ENCODE data around the gene SKOR1.

SKOR1 gene

GRCh38 chr15:67801926-67802914, 23.1 kb upstream of the SKOR1 start:
- no peak overlapping the region for H3K14ac ChIP-seq (ENCODE audit: low read length)
- no peak overlapping the region for H3K27ac ChIP-seq (replicated peaks; ENCODE audit: low read length)
- peak overlapping the region; percentile 11 for H3K18ac ChIP-seq (ENCODE audit: low read length)
- DNase-seq (ENCODE audit: low spot score), result no peak
- H3K9ac ChIP-seq (ENCODE audit: low read depth, low read length, poor library complexity), result peak overlapping the region; percentile 24
- H3K4me1 ChIP-seq (ENCODE audit: control insufficient read depth in 2 of 2, insufficient read depth in 1 of 2, low read depth in 1 of 2, low read length in 2 of 2), result peaks cover 22 to 29% of the 10 kb centered on the region in 2 donors
- no peak overlapping the region for H2BK120ac ChIP-seq (ENCODE audit: low read depth, low read length)
- no peaks in the 10 kb centered on the region for H3K36me3 ChIP-seq (replicated peaks in 1 of 2; ENCODE audit: control insufficient read depth in 2 of 2, insufficient read depth in 2 of 2, low read length in 2 of 2)
- no peak overlapping the region for H3K23ac ChIP-seq (ENCODE audit: low read depth, low read length, poor library complexity)
- no peaks in the 10 kb centered on the region for H3K79me1 ChIP-seq (ENCODE audit: low read depth, low read length)
- H2AFZ ChIP-seq (ENCODE audit: low read length), result no peak overlapping the region
- no peaks in the 10 kb centered on the region for H3K27me3 ChIP-seq (ENCODE audit: control insufficient read depth in 3 of 3, insufficient read depth in 3 of 3, low read depth in 1 of 3, low read length in 3 of 3)
- H3K4me3 ChIP-seq (ENCODE audit: low read length in 2 of 2), result no peak overlapping the region
- H3K4me2 ChIP-seq (ENCODE audit: insufficient read depth, low read length, poor library complexity, severe bottlenecking), result no peak overlapping the region
- no peak overlapping the region for H3K4ac ChIP-seq (ENCODE audit: low read length)
- no peak overlapping the region for H2AK5ac ChIP-seq (ENCODE audit: low read depth, low read length)
- no peak overlapping the region for H2BK12ac ChIP-seq (ENCODE audit: low read length)
- H2BK15ac ChIP-seq (ENCODE audit: low read length), result no peak overlapping the region
- no peaks in the 10 kb centered on the region for H3K9me3 ChIP-seq (replicated peaks in 1 of 2; ENCODE audit: control insufficient read depth in 2 of 2, insufficient read depth in 1 of 2, low read depth in 1 of 2, low read length in 2 of 2)
- H4K91ac ChIP-seq (ENCODE audit: low read depth, low read length, poor library complexity), result no peak overlapping the region
- H2BK5ac ChIP-seq (ENCODE audit: low read length), result no peak overlapping the region
- no peak overlapping the region for H4K8ac ChIP-seq (ENCODE audit: low read depth, low read length)
- whole genome bisulfite sequencing, 2 donors (ENCODE audit: extremely low coverage in 2 of 2, insufficient read length in 2 of 2, insufficient replicate concordance in 1 of 2), result no CpG with 5 or more reads among the region's 19 CpGs

GRCh38 chr15:67803299-67803698, 22.0 kb upstream of the SKOR1 start:
- no peak overlapping the region for H2AFZ ChIP-seq (ENCODE audit: low read length)
- H3K79me1 ChIP-seq (ENCODE audit: low read depth, low read length), result no peaks in the 10 kb centered on the region
- no peak overlapping the region for H2BK120ac ChIP-seq (ENCODE audit: low read depth, low read length)
- no peak overlapping the region for H3K4ac ChIP-seq (ENCODE audit: low read length)
- no peak overlapping the region for H3K23ac ChIP-seq (ENCODE audit: low read depth, low read length, poor library complexity)
- no peaks in the 10 kb centered on the region for H3K36me3 ChIP-seq (replicated peaks in 1 of 2; ENCODE audit: control insufficient read depth in 2 of 2, insufficient read depth in 2 of 2, low read length in 2 of 2)
- H4K8ac ChIP-seq (ENCODE audit: low read depth, low read length), result no peak overlapping the region
- H2BK15ac ChIP-seq (ENCODE audit: low read length), result no peak overlapping the region
- H3K9me3 ChIP-seq (replicated peaks in 1 of 2; ENCODE audit: control insufficient read depth in 2 of 2, insufficient read depth in 1 of 2, low read depth in 1 of 2, low read length in 2 of 2), result no peaks in the 10 kb centered on the region
- H3K27ac ChIP-seq (replicated peaks; ENCODE audit: low read length), result no peak overlapping the region
- no peak overlapping the region for H4K91ac ChIP-seq (ENCODE audit: low read depth, low read length, poor library complexity)
- H3K4me2 ChIP-seq (ENCODE audit: insufficient read depth, low read length, poor library complexity, severe bottlenecking), result no peak overlapping the region
- no peaks in the 10 kb centered on the region for H3K27me3 ChIP-seq (ENCODE audit: control insufficient read depth in 3 of 3, insufficient read depth in 3 of 3, low read depth in 1 of 3, low read length in 3 of 3)
- no CpG with 5 or more reads among the region's 3 CpGs for WGBS, 2 donors (ENCODE audit: extremely low coverage in 2 of 2, insufficient read length in 2 of 2, insufficient replicate concordance in 1 of 2)
- peak overlapping the region; percentile 24 for H3K18ac ChIP-seq (ENCODE audit: low read length)
- DNase-seq (ENCODE audit: low spot score), result no peak
- H3K4me3 ChIP-seq (ENCODE audit: low read length in 2 of 2), result no peak overlapping the region
- no peak overlapping the region for H3K14ac ChIP-seq (ENCODE audit: low read length)
- peaks cover 22 to 29% of the 10 kb centered on the region in 2 donors for H3K4me1 ChIP-seq (ENCODE audit: control insufficient read depth in 2 of 2, insufficient read depth in 1 of 2, low read depth in 1 of 2, low read length in 2 of 2)
- H2BK12ac ChIP-seq (ENCODE audit: low read length), result no peak overlapping the region
- no peak overlapping the region for H3K9ac ChIP-seq (ENCODE audit: low read depth, low read length, poor library complexity)
- H2BK5ac ChIP-seq (ENCODE audit: low read length), result no peak overlapping the region
- H2AK5ac ChIP-seq (ENCODE audit: low read depth, low read length), result peak overlapping the region; percentile 58

DNA sequence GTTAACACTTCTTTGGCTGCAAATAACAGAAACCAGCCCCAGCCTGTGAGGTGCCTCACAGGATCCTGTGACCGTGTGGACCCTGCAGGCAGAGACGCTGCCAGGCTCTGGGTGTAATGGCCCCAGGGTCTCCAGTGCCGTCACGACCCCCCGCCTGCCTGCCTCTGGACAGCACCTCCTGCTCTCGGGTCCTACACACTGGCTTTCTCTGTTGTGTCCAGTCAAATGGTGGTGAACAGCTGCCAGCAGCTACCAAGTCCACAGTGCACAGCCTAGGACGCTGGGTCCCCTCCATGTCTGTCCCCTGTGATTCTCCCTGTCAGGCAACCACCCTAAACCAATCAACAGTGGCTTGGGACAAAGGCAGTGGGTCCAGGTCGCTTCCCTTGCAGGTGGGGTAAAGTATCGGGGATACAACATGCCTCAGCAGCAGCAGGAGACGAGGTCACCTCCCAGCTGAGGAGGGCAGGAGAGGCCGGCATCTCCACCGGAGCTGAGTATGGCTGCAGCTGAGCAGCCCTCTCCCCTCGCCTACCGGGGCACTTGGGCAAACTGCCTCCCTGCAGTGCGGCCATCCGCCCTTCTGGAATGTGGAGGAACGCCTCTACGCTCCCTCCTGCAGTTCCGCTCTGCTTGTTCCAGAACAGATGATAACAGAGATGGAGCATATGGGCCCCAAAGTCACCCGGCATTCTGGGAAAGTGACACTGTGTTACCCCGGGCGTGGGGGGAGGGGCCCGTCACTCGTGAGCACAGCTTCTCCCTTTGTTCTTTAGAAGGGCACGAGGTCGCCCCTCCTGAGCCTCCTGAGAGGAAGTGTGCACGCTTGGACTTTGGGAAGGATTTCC, 21.1 kb upstream of the SKOR1 start:
- H3K36me3 ChIP-seq (replicated peaks in 1 of 2; ENCODE audit: control insufficient read depth in 2 of 2, insufficient read depth in 2 of 2, low read length in 2 of 2), result no peaks in the 10 kb centered on the region
- H3K79me1 ChIP-seq (ENCODE audit: low read depth, low read length), result no peaks in the 10 kb centered on the region
- peak overlapping the region; percentile 88 for H3K18ac ChIP-seq (ENCODE audit: low read length)
- H3K27ac ChIP-seq (replicated peaks; ENCODE audit: low read length), result no peak overlapping the region
- H3K23ac ChIP-seq (ENCODE audit: low read depth, low read length, poor library complexity), result no peak overlapping the region
- peak overlapping the region; percentile 34 for H2BK15ac ChIP-seq (ENCODE audit: low read length)
- H2BK12ac ChIP-seq (ENCODE audit: low read length), result peak overlapping the region; percentile 11
- H3K4ac ChIP-seq (ENCODE audit: low read length), result no peak overlapping the region
- no peaks in the 10 kb centered on the region for H3K27me3 ChIP-seq (ENCODE audit: control insufficient read depth in 3 of 3, insufficient read depth in 3 of 3, low read depth in 1 of 3, low read length in 3 of 3)
- no peak overlapping the region for H4K91ac ChIP-seq (ENCODE audit: low read depth, low read length, poor library complexity)
- H2AK5ac ChIP-seq (ENCODE audit: low read depth, low read length), result peak overlapping the region; percentile 58
- H3K4me3 ChIP-seq (ENCODE audit: low read length in 2 of 2), result no peak overlapping the region
- H2BK5ac ChIP-seq (ENCODE audit: low read length), result no peak overlapping the region
- no peak overlapping the region for H3K14ac ChIP-seq (ENCODE audit: low read length)
- peak overlapping the region; percentile 32 for H3K4me2 ChIP-seq (ENCODE audit: insufficient read depth, low read length, poor library complexity, severe bottlenecking)
- H3K9me3 ChIP-seq (replicated peaks in 1 of 2; ENCODE audit: control insufficient read depth in 2 of 2, insufficient read depth in 1 of 2, low read depth in 1 of 2, low read length in 2 of 2), result no peaks in the 10 kb centered on the region
- H2BK120ac ChIP-seq (ENCODE audit: low read depth, low read length), result no peak overlapping the region
- H3K4me1 ChIP-seq (ENCODE audit: control insufficient read depth in 2 of 2, insufficient read depth in 1 of 2, low read depth in 1 of 2, low read length in 2 of 2), result peaks cover 22 to 29% of the 10 kb centered on the region in 2 donors
- no peak overlapping the region for H4K8ac ChIP-seq (ENCODE audit: low read depth, low read length)
- peak overlapping the region; percentile 67 for H2AFZ ChIP-seq (ENCODE audit: low read length)
- DNase-seq (ENCODE audit: low spot score), result no peak
- H3K9ac ChIP-seq (ENCODE audit: low read depth, low read length, poor library complexity), result no peak overlapping the region
- WGBS, 2 donors (ENCODE audit: extremely low coverage in 2 of 2, insufficient read length in 2 of 2, insufficient replicate concordance in 1 of 2), result no CpG with 5 or more reads among the region's 27 CpGs
